H1 (cell line): Measurements from ENCODE around the gene SELENOF. TPM values are rescaled to one million over a fixed set of nuclear protein-coding genes. Genes with fewer than 3 reads are reported as not detected.
A peak's percentile ranks its signal among the peaks of the same experiment; 100 is the strongest.

ENCODE experiments used
- polyA plus RNA-seq, 7 experiments: library from polyadenylated mRNA; depleted of rRNA in 3 of 7; stranded (reverse) in 5 of 7; unstranded in 2 of 7; fragments of >200 nt in 5 of 7; fragments of 200-250 nt in 2 of 7; gene quantifications; 1 replicate in 5 of 7; 2 replicates in 1 of 7; 4 replicates in 1 of 7; pipeline versions ENCODE4 v1.2.1 to v1.2.3, GENCODE V29; 2011 to 2013; ENCODE audit warnings: missing spikeins in 2 of 7, mixed read lengths in 2 of 7
- total RNA-seq: library from RNA; stranded (reverse); fragmentation: NEBNext Ultra II Directional; extraction: Animal tissue kit (Norgen Biotek cat#: 25700); gene quantifications from 2 replicates; pipeline ENCODE4 v1.2.1, GENCODE V29; 2021
- TF ChIP-seq, protein P1 (sequence below): fragments of 300-600 bp; sonication (generic); IDR thresholded peaks from 2 replicates; pipeline ENCODE4 v1.7.1; 2012; ENCODE audit warnings: low read length, moderate library complexity, mild to moderate bottlenecking, inconsistent platforms; ENCODE audit not compliant: insufficient replicate concordance

SELENOF gene
- total and polyA plus RNA-seq, 2 of the 8 experiments (the other 6 are each of a cell fraction or from before 2014, with no cell fraction given) = 70.7 to 163 TPM

DNA sequence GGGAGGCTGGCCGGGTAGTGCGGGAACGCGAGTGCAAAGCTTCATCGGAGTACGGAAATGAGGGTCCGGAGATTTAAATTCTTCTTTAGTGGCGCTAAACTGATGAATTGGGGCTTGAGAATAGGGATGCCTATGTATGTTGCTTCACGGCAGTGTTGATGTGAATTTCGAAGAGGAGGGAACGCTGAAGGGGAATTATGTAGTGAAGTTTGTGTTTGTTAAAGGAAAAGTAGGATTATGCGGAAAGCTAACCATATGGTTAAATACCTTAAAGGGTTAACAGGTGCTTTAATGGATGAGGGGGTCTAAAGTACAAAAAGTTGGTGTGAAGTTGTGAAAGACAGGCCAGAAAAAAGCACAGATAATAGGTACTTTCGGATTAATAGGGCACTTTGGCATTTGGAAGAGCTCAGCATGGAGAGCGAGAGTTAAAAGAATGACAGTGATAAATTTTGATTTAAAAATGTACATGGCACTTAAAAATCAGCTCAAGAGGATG lies 1.9 kb upstream of the SELENOF start (continued):
- TF ChIP-seq, protein P1, sequence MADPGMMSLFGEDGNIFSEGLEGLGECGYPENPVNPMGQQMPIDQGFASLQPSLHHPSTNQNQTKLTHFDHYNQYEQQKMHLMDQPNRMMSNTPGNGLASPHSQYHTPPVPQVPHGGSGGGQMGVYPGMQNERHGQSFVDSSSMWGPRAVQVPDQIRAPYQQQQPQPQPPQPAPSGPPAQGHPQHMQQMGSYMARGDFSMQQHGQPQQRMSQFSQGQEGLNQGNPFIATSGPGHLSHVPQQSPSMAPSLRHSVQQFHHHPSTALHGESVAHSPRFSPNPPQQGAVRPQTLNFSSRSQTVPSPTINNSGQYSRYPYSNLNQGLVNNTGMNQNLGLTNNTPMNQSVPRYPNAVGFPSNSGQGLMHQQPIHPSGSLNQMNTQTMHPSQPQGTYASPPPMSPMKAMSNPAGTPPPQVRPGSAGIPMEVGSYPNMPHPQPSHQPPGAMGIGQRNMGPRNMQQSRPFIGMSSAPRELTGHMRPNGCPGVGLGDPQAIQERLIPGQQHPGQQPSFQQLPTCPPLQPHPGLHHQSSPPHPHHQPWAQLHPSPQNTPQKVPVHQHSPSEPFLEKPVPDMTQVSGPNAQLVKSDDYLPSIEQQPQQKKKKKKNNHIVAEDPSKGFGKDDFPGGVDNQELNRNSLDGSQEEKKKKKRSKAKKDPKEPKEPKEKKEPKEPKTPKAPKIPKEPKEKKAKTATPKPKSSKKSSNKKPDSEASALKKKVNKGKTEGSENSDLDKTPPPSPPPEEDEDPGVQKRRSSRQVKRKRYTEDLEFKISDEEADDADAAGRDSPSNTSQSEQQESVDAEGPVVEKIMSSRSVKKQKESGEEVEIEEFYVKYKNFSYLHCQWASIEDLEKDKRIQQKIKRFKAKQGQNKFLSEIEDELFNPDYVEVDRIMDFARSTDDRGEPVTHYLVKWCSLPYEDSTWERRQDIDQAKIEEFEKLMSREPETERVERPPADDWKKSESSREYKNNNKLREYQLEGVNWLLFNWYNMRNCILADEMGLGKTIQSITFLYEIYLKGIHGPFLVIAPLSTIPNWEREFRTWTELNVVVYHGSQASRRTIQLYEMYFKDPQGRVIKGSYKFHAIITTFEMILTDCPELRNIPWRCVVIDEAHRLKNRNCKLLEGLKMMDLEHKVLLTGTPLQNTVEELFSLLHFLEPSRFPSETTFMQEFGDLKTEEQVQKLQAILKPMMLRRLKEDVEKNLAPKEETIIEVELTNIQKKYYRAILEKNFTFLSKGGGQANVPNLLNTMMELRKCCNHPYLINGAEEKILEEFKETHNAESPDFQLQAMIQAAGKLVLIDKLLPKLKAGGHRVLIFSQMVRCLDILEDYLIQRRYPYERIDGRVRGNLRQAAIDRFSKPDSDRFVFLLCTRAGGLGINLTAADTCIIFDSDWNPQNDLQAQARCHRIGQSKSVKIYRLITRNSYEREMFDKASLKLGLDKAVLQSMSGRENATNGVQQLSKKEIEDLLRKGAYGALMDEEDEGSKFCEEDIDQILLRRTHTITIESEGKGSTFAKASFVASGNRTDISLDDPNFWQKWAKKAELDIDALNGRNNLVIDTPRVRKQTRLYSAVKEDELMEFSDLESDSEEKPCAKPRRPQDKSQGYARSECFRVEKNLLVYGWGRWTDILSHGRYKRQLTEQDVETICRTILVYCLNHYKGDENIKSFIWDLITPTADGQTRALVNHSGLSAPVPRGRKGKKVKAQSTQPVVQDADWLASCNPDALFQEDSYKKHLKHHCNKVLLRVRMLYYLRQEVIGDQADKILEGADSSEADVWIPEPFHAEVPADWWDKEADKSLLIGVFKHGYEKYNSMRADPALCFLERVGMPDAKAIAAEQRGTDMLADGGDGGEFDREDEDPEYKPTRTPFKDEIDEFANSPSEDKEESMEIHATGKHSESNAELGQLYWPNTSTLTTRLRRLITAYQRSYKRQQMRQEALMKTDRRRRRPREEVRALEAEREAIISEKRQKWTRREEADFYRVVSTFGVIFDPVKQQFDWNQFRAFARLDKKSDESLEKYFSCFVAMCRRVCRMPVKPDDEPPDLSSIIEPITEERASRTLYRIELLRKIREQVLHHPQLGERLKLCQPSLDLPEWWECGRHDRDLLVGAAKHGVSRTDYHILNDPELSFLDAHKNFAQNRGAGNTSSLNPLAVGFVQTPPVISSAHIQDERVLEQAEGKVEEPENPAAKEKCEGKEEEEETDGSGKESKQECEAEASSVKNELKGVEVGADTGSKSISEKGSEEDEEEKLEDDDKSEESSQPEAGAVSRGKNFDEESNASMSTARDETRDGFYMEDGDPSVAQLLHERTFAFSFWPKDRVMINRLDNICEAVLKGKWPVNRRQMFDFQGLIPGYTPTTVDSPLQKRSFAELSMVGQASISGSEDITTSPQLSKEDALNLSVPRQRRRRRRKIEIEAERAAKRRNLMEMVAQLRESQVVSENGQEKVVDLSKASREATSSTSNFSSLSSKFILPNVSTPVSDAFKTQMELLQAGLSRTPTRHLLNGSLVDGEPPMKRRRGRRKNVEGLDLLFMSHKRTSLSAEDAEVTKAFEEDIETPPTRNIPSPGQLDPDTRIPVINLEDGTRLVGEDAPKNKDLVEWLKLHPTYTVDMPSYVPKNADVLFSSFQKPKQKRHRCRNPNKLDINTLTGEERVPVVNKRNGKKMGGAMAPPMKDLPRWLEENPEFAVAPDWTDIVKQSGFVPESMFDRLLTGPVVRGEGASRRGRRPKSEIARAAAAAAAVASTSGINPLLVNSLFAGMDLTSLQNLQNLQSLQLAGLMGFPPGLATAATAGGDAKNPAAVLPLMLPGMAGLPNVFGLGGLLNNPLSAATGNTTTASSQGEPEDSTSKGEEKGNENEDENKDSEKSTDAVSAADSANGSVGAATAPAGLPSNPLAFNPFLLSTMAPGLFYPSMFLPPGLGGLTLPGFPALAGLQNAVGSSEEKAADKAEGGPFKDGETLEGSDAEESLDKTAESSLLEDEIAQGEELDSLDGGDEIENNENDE = peak; percentile 41
- TF ChIP-seq, all 59 proteins: peak for 1
